Astrocyte (in vitro differentiated cells and primary cell): ENCODE measurements around the gene SHISAL1.

Source experiments
- EZH2 ChIP-seq: IDR thresholded peaks from 2 replicates; pipeline ENCODE4 v1.6.1; 2012; ENCODE audit warnings: mild to moderate bottlenecking, low read length, inconsistent platforms; ENCODE audit not compliant: insufficient read depth
- TF ChIP-seq, protein P1 (sequence below): IDR thresholded peaks from 2 replicates; pipeline ENCODE4 v1.5.1; 2011; ENCODE audit warnings: low read depth, mild to moderate bottlenecking, inconsistent platforms, low read length, moderate library complexity; ENCODE audit not compliant: insufficient read depth

DNA sequence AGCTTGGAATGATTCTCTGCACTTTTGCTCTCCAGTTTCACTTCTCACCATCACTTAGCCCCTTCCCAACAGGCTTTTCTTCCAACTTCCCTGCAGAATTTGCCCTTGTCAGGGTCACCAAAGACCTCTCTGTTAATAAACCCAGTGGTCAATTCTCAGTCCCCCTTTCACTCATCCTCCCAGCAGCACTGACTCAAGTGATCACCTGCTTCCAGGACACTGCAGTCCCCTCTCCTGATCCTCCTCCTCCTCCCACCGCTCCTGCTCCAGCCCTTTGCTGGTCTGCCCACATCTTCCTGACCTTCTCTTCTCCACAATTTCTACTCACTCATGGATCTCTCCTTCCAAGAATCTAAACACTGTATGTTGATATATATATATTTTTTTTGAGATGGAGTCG lies 57.9 kb downstream of the SHISAL1 start:
- TF ChIP-seq, protein P1, sequence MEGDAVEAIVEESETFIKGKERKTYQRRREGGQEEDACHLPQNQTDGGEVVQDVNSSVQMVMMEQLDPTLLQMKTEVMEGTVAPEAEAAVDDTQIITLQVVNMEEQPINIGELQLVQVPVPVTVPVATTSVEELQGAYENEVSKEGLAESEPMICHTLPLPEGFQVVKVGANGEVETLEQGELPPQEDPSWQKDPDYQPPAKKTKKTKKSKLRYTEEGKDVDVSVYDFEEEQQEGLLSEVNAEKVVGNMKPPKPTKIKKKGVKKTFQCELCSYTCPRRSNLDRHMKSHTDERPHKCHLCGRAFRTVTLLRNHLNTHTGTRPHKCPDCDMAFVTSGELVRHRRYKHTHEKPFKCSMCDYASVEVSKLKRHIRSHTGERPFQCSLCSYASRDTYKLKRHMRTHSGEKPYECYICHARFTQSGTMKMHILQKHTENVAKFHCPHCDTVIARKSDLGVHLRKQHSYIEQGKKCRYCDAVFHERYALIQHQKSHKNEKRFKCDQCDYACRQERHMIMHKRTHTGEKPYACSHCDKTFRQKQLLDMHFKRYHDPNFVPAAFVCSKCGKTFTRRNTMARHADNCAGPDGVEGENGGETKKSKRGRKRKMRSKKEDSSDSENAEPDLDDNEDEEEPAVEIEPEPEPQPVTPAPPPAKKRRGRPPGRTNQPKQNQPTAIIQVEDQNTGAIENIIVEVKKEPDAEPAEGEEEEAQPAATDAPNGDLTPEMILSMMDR: no peak
- no peak for TF ChIP-seq EZH2
